ENCODE data around the gene PRKAR2B.
"Not testable (repeated sequence)": the region's sequence is repeated elsewhere in the genome, so short reads cannot be mapped to it uniquely, and the experiment has no call there.

Gene PRKAR2B

DNA sequence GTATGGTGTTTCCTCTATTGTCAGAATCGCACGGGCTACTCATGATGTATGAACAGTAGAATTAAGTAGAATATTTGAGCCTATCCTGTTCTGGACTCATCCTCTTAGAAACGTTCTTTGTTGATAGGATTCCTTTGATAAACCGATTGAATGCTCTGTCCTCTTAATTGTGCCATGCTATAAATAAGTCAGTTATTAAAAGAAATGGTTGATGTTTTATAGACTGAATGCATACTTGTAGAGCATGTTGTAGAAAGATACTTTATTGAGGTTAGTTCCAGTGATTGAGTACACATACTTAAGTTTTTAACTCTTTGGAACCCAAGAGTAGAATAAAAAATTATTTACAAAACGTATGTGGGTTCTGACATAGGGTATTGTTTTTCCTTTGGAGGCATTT is 69.4 kb downstream of the PRKAR2B start:
- FAIRE-seq = no peak
- DNase-seq (ENCODE audit: insufficient read length, low spot score) = no peak

GRCh38 chr7:107115114-107115513 is 70.6 kb downstream of the PRKAR2B start:
- no peak for FAIRE-seq
- no peak for DNase-seq (ENCODE audit: insufficient read length, low spot score)

- no peak for DNase-seq (ENCODE audit: insufficient read length, low spot score)
- FAIRE-seq = no peak
These were observed 71.4 kb downstream of the PRKAR2B start for GRCh38 chr7:107115762-107116540.

DNA sequence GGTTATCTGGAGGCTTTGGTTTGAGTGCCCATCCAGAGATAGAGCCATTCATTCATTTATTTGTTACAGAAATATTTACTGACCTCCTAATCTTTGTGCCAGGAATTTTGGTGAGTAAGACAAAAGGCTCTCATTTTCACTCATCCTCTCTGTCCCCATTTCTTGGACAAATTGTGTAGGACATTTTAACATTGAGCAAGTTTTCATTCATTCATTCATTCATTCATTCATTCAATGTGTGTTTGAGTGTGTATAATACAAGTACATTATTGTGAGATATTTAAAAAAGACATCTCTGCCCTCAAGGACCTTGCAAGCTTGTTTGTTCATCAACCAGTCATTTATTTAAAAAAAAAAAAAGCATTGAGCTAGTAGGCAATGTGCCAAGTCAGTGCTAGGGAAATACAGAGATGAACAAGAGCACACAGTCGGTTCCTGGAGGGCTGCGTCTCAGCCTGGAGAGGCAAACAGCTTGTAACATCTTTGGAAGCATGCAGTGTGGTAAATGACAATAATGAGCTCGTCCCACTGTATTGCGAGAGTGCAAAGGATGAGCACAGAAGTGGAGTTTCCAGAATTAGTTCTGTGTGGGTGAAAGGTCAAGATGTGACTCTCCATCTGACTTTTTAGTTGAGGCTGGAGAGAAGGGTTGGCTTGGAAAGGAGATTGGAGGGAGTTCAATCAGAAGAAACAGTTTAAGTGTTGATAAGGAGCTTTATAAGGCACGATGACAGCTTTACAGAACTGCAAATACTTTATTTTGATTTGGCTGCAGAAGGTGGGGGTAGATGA is 73.8 kb downstream of the PRKAR2B start:
- FAIRE-seq (no peak), DNase-seq (ENCODE audit: insufficient read length, low spot score) (no peak)

- FAIRE-seq (no peak), DNase-seq (ENCODE audit: insufficient read length, low spot score) (no peak)
These were observed 75.0 kb downstream of the PRKAR2B start for GRCh38 chr7:107119376-107120105.

DNA sequence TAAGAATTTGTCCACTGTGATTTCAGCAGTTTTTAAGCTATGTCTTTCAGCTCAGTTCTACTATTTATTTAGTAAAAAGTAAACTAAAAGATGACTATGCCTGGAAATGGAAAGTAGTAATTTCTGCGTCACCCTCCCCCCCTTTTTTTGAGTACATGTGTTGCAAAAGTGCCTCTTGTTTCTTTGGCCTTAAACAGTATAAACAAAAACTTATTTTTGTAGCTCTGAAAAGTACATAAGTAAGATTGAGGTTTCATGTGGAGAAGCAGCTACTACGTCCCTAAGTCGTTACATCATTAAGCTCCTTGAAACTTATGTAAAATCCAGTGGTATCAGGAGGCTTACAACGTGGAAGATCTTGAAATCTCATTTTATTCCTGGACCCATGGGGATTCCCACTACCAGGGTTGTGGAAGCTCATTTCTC is 78.0 kb downstream of the PRKAR2B start:
- DNase-seq (ENCODE audit: insufficient read length, low spot score) = no peak
- FAIRE-seq = no peak

DNA sequence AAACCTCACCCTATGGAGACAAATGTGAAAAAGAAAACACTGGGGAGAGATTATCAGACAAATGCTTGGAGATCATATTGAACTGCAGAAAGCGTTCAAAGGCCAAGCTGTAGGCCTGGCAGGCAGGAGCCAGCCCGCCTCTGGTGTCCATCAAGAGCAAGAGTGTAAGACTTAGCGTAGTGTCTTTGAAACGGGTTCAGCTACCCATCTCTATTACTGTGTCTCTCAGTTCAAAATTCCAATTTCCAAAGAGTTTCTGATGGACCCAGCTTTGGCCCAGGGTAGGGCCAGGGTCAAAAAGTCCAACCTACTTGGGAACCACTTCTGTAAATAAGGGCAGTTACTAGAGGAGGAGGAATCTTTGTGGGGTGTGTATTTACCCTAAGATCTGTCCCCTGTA is 78.9 kb downstream of the PRKAR2B start:
- FAIRE-seq (no peak), DNase-seq (ENCODE audit: insufficient read length, low spot score) (no peak)

DNA sequence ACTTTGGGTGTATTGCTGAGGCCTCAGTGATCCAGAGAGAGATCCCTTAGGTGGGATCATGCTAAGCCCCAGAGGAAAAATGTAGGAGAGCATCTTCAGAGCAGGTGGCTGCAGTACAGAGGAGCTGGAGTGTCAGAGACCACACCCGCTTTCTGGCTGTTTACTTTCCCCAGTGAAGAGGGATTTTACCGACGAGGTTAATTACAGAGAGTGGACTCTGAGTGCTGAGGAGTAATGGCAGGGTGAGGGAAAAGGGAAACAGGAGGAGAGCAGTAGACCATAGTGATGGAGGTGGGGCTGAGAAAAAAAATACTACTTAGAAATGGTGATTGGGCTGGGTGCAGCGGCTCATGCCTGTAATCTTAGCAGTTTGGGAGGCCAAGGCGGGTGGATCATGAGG is 81.0 kb downstream of the PRKAR2B start:
- FAIRE-seq (no peak), DNase-seq (ENCODE audit: insufficient read length, low spot score) (no peak)

DNA sequence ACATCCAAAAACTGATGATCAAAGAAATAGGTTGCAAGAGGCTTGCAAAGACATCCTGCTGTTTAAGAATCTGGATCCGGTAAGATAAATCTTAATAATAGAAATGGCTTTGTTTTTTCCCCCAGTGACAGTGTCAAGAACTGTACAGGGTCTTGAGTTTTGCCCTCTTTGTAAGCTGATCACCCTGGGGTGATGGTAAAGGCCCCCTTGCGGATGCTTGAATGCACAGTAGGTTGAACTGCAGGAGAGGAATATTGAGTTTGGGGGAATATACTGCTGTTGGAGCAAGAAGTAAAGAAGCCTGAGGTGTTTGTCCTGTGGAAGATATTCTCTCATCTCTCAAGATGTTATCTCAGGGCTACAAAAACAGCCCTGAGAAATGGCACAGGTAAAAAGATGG is 83.7 kb downstream of the PRKAR2B start:
- no peak for FAIRE-seq
- DNase-seq (ENCODE audit: insufficient read length, low spot score) = no peak

- no peak for DNase-seq (ENCODE audit: insufficient read length, low spot score)
- no peak for FAIRE-seq
These were observed 84.2 kb downstream of the PRKAR2B start for GRCh38 chr7:107128748-107129147.

DNA sequence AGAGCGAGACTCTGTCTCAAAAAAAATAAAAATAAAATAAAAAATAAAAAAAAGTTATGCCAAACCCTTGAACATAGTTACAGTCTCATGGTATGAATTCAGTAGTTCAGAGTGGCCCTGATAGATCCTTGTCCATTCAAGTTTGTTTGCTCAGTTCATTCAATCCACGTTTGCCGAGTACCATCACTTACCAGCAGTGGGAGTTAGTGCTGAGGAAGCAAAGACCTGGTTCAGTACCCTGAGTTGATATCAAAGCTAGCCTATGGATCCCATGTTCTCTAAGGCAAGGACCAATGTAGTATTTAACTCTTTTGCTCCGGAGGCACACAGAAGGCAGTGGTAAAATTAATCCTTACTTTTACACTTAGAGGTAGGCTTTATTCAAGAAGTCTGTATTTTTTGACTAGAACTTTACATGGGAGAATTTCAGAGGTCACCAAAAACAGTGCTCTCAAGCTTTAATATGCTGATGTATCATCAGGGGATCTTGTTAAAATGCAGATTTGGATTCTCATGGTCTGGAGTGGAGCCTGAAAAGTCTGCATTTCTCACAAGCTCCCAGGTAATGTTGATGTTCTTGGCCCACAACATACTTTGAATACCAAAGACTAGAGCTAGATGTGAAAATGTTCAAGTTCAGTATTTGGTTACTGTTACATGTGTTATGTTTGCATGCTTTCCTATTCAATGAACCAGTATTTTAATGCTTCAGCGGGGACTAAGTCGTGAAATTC is 86.1 kb downstream of the PRKAR2B start:
- no peak for DNase-seq (ENCODE audit: insufficient read length, low spot score)
- no peak for FAIRE-seq

- DNase-seq (ENCODE audit: insufficient read length, low spot score) = no peak
- FAIRE-seq = no peak
These were observed 88.9 kb downstream of the PRKAR2B start for GRCh38 chr7:107133396-107133795.

GRCh38 chr7:107138696-107139420 is 94.4 kb downstream of the PRKAR2B start:
- no peak for DNase-seq (ENCODE audit: insufficient read length, low spot score)
- no peak for FAIRE-seq

- FAIRE-seq; DNase-seq (ENCODE audit: insufficient read length, low spot score): not testable (repeated sequence)
These were observed 99.4 kb downstream of the PRKAR2B start for GRCh38 chr7:107143875-107144274.

DNA sequence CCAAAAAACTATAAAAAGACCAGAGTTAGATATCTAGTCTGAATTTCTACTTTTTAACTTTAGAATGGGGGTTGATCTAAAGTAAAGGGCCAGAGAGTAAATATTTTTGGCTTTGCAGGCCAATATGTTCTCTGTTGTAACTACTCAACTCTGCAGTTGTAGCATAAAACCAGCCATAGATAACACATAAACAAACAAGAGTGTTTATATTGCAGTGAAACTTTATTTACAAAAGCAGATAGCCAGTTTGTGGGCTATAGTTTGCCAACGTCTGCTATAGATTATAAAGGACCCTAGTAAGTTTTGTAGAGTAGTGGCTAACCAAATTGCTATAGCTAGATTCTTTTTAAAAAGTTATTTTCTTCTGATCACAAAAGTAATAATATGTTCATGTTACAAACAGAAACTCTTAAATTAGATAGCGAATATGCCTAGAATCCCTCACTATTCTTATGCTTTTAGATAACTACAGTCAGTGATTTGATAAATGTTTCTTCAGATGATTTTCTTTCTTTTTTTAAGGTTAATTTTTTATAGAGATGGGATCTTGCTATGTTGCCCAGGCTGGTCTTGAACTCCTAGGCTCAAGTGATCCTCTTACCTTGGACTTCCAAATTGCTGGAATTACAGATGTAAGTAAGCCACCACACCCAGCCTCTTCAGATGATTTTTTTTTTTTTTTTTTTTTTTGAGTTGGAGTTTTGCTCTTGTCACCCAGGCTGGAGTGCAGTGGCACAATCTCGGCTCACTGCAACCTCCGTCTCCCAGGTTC is 100.7 kb downstream of the PRKAR2B start:
- no peak for DNase-seq (ENCODE audit: insufficient read length, low spot score)
- FAIRE-seq = no peak

DNA sequence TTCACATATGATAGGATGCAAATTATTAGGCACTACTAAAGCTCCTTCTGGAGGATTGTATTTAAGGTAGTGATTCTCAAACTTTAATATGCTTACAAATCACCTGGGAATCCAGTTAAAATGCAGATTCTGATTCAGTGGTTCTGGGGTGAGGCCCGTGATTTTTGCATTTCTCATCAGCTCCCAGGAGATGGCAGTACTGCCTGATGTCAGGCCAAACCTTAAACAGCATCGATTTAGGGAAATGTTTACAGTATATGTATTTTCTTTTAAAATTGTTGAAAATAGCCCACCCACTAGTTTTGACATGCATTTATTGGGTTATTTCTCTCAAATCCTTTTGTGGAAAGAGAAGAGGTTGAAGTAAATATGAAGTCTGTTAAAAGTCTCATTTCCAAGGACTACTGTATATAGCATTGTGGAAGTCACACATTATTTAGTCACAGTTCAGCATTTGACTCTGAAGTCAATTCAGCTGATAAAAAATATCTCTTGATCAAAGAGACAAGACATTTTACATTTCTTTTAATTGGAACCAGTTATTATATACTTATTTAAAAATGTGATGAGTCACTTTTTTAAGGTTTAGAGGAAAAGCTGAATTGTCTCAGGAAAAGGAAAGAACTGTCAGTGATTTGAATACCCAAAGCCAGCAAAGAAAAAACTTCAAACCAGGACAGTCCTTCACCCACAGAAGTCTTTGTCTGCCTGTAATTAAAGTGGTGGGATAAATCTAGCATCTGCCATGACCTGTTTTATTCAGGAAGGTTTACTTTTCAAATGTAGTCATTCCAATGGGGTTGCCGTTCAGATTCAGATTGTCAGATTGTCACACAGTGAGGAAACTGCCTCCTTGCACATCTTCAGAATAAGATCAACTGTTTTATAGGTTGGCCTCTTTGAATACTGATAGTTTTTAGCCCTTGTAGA is 103.2 kb downstream of the PRKAR2B start:
- FAIRE-seq (no peak), DNase-seq (ENCODE audit: insufficient read length, low spot score) (peak; percentile 12)

- no peak for FAIRE-seq
- no peak for DNase-seq (ENCODE audit: insufficient read length, low spot score)
These were observed 104.2 kb downstream of the PRKAR2B start for GRCh38 chr7:107148721-107149120.

DNA sequence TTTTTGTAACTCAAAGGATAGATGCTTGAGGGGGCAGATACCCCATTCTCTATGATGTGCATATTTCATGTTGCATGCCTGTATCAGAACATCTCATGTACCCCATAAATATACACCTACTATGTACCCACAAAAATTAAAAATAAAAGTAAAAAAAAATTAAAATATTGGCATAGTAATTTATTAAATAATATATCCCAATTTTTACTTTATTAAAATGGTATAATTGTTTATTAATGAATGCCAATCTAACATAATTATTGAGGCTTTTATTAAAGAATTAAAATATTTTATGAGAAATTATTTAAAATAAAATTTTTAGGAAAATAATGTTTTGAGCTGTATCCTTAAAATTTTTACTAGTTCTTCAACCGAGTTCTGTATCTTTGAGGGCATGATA is 105.4 kb downstream of the PRKAR2B start:
- DNase-seq (ENCODE audit: insufficient read length, low spot score) (no peak), FAIRE-seq (no peak)

Measured in HTR-8/SVneo (cell line).